GM06990 (cell line): Measurements from ENCODE around the gene DNM1.

ENCODE experiments used
- DNase-seq: peaks from one replicate; pipeline ENCODE4 v3.0.0-alpha.2; 2011; ENCODE audit not compliant: insufficient read length; ENCODE audit errors: extremely low read depth
- H3K27me3 ChIP-seq: replicated peaks from 2 replicates; pipeline ENCODE4 v1.6.0; 2011; ENCODE audit warnings: low read length; ENCODE audit not compliant: control insufficient read depth, insufficient read depth
- H3K36me3 ChIP-seq: 2 replicates; pipeline ENCODE4 v1.5.1; 2011; ENCODE audit warnings: low read length; ENCODE audit not compliant: control insufficient read depth, insufficient read depth
- H3K4me3 ChIP-seq: replicated peaks from 2 replicates; pipeline ENCODE4 v1.5.1; 2011; ENCODE audit warnings: low read depth, mild to moderate bottlenecking, control low read depth, low read length
- TF ChIP-seq, protein P1 (sequence below): IDR thresholded peaks from 2 replicates; pipeline ENCODE4 v1.5.1; 2011; ENCODE audit warnings: low read length, control low read depth, mild to moderate bottlenecking, inconsistent platforms; ENCODE audit not compliant: insufficient read depth, poor library complexity, severe bottlenecking

The DNM1 gene

GRCh38 chr9:128247226-128247803, 44.1 kb downstream of the DNM1 start:
- DNase-seq: no peak

GRCh38 chr9:128249558-128249907, 46.4 kb downstream of the DNM1 start:
- no peak overlapping the region for H3K4me3 ChIP-seq
- no peaks in the 10 kb centered on the region for H3K36me3 ChIP-seq
- TF ChIP-seq, protein P1, sequence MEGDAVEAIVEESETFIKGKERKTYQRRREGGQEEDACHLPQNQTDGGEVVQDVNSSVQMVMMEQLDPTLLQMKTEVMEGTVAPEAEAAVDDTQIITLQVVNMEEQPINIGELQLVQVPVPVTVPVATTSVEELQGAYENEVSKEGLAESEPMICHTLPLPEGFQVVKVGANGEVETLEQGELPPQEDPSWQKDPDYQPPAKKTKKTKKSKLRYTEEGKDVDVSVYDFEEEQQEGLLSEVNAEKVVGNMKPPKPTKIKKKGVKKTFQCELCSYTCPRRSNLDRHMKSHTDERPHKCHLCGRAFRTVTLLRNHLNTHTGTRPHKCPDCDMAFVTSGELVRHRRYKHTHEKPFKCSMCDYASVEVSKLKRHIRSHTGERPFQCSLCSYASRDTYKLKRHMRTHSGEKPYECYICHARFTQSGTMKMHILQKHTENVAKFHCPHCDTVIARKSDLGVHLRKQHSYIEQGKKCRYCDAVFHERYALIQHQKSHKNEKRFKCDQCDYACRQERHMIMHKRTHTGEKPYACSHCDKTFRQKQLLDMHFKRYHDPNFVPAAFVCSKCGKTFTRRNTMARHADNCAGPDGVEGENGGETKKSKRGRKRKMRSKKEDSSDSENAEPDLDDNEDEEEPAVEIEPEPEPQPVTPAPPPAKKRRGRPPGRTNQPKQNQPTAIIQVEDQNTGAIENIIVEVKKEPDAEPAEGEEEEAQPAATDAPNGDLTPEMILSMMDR: no peak
- DNase-seq: no peak
- H3K27me3 ChIP-seq: peaks cover 1% of the 10 kb centered on the region; the same call in 1 of the 2 replicates

More at GRCh38 chr9:128247226-128247803, 44.1 kb downstream of the DNM1 start:
- H3K27me3 ChIP-seq: no peaks in the 10 kb centered on the region
- TF ChIP-seq, protein P1: no peak
- H3K4me3 ChIP-seq: no peak overlapping the region
- H3K36me3 ChIP-seq: no peaks in the 10 kb centered on the region

DNA sequence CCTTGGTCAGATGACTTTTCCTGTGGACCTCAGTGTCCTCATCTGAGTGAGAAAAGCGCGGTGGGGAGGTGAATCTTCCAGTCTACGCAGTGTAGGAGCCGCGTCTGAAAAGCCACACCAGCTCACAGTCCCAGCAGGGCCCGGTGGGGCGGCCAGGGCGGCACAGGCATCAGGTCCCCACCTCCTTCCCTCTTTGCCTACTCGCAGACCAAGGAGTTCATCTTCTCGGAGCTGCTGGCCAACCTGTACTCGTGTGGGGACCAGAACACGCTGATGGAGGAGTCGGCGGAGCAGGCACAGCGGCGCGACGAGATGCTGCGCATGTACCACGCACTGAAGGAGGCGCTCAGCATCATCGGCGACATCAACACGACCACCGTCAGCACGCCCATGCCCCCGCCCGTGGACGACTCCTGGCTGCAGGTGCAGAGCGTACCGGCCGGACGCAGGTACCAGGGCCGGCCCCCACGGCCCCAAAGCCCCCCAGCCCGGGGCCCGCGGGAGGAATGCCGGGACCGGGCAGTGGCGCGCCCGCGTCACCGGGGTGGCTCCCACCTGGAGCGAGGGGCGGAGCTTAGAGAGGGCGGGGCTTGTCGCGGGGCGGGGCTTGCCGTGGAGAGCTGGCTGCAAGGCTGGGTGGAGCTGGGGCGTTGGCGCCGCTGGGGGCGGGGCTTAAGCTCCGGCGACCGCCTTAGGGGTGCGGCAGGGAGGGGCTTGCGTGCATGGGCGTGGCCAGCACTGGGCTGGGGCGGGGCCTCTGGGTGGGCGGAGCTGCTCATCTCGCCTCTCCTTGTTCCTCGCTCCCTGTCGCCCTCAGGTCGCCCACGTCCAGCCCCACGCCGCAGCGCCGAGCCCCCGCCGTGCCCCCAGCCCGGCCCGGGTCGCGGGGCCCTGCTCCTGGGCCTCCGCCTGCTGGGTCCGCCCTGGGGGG, 47.0 kb downstream of the DNM1 start:
- TF ChIP-seq, protein P1: no peak
- Histone ChIP-seq H3K4me3 (peak overlapping the region; percentile 40), H3K36me3 (no peaks in the 10 kb centered on the region), H3K27me3 (peaks cover 1% of the 10 kb centered on the region; the same call in 1 of the 2 replicates)
- peak; percentile 88 for DNase-seq

GRCh38 chr9:128250839-128251731, 47.9 kb downstream of the DNM1 start:
- peaks cover 1% of the 10 kb centered on the region; the same call in 1 of the 2 replicates for H3K27me3 ChIP-seq
- H3K36me3 ChIP-seq: no peaks in the 10 kb centered on the region
- TF ChIP-seq, protein P1: no peak
- no peak for DNase-seq
- peak overlapping the region; percentile 39 for H3K4me3 ChIP-seq

- H3K27me3 ChIP-seq: peaks cover 1% of the 10 kb centered on the region; the same call in 1 of the 2 replicates
- H3K4me3 ChIP-seq: no peak overlapping the region
- TF ChIP-seq, protein P1: no peak
- no peak for DNase-seq
- H3K36me3 ChIP-seq: no peaks in the 10 kb centered on the region
Observed at GRCh38 chr9:128251732-128252100, 48.5 kb downstream of the DNM1 start.
